SK-N-SH (cell line): Measurements from ENCODE around the gene HPCAL1. TPM values are rescaled to one million over a fixed set of nuclear protein-coding genes. Genes with fewer than 3 reads are reported as not detected.
"Not testable (repeated sequence)": the region's sequence is repeated elsewhere in the genome, so short reads cannot be mapped to it uniquely, and the experiment has no call there.

Experiments
- CTCF ChIA-PET: fragments of 300-600, 350-600 bp; formaldehyde crosslinking; extraction: SDS; loops from one replicate; lab custom pipeline; 2021; lab: Yijun Ruan, JAX
- POLR2A ChIA-PET: fragments of 350-600 bp; sonication (Branson Sonifier 250); formaldehyde crosslinking; extraction: SDS; loops from one replicate; lab custom pipeline; 2020; ENCODE audit warnings: antibody characterized with exemption, inconsistent platforms; lab: Yijun Ruan, JAX
- DNase-seq: peaks from one replicate; pipeline ENCODE4 v3.0.0; 2012
- H2AFZ ChIP-seq: fragments of 200-600 bp; sonication (generic); 2 replicates; pipeline ENCODE4 v1.8.1; 2016; ENCODE audit warnings: antibody characterized with exemption, mild to moderate bottlenecking, low read depth
- H3F3A ChIP-seq: fragments of 200-600 bp; sonication (generic); replicated peaks from 2 replicates; pipeline ENCODE3; 2016; ENCODE audit warnings: antibody characterized with exemption, mild to moderate bottlenecking; ENCODE audit not compliant: insufficient read depth
- H3K27ac ChIP-seq, 2 experiments: fragments of 200-500 bp in 1 of 2; fragments of 200-600 bp in 1 of 2; sonication (Bioruptor generic) in 1 of 2; sonication (generic), shearing (Covaris generic) in 1 of 2; 2 replicates each; pipeline versions ENCODE4 v1.5.1 to v1.6.1; 2014 to 2016; ENCODE audit warnings: low read depth in 2 of 2, inconsistent platforms in 1 of 2, low read length in 1 of 2, mild to moderate bottlenecking in 1 of 2, mixed read lengths in 1 of 2
- H3K27me3 ChIP-seq: fragments of 200-600 bp; sonication (generic), shearing (Covaris generic); 2 replicates; pipeline ENCODE4 v1.6.1; 2016; ENCODE audit warnings: mixed run types; ENCODE audit not compliant: insufficient read depth
- H3K36me3 ChIP-seq, 2 experiments: fragments of 200-500 bp in 1 of 2; fragments of 200-600 bp in 1 of 2; sonication (Bioruptor generic) in 1 of 2; sonication (generic) in 1 of 2; replicated peaks in 1 of 2; 2 replicates each; pipeline versions ENCODE3 to v1.5.1; 2014 to 2016; ENCODE audit warnings: low read length in 1 of 2, mild to moderate bottlenecking in 1 of 2; ENCODE audit not compliant: insufficient read depth in 2 of 2, control insufficient read depth in 1 of 2
- H3K4me1 ChIP-seq, 2 experiments: fragments of 200-500 bp in 1 of 2; fragments of 200-600 bp in 1 of 2; sonication (Bioruptor generic) in 1 of 2; sonication (generic), shearing (Covaris generic) in 1 of 2; 2 replicates each; pipeline versions ENCODE4 v1.5.1 to v1.6.1; 2014 to 2016; ENCODE audit warnings: low read depth in 1 of 2, low read length in 1 of 2, mixed run types in 1 of 2; ENCODE audit not compliant: insufficient read depth in 2 of 2, control insufficient read depth in 1 of 2
- H3K4me2 ChIP-seq: fragments of 200-600 bp; sonication (generic), shearing (Covaris generic); 2 replicates; pipeline ENCODE4 v1.6.1; 2017; ENCODE audit warnings: mixed run types
- H3K4me3 ChIP-seq, 2 experiments: fragments of 200-500 bp in 1 of 2; fragments of 200-600 bp in 1 of 2; sonication (Bioruptor generic) in 1 of 2; sonication (generic), shearing (Covaris generic) in 1 of 2; 2 replicates each; pipeline versions ENCODE4 v1.5.1 to v1.8.1; 2014 to 2016; ENCODE audit warnings: low read depth in 2 of 2, inconsistent platforms in 1 of 2, low read length in 1 of 2, mild to moderate bottlenecking in 1 of 2, mixed read lengths in 1 of 2, moderate library complexity in 1 of 2
- H3K79me2 ChIP-seq: fragments of 200-600 bp; sonication (generic); 2 replicates; pipeline ENCODE4 v1.8.1; 2017; ENCODE audit warnings: mild to moderate bottlenecking; ENCODE audit not compliant: insufficient read depth
- H3K9ac ChIP-seq: fragments of 200-600 bp; sonication (generic); 2 replicates; pipeline ENCODE4 v1.6.1; 2017; ENCODE audit warnings: mixed run types
- H3K9me2 ChIP-seq: fragments of 200-600 bp; sonication (generic); 2 replicates; pipeline ENCODE4 v1.6.1; 2017; ENCODE audit warnings: mixed run types
- H3K9me3 ChIP-seq: fragments of 200-600 bp; sonication (generic); 2 replicates; pipeline ENCODE4 v1.6.1; 2017; ENCODE audit warnings: mixed run types, mild to moderate bottlenecking, moderate library complexity
- H4K20me1 ChIP-seq: fragments of 200-600 bp; sonication (generic); 2 replicates; pipeline ENCODE4 v1.6.1; 2017; ENCODE audit warnings: mild to moderate bottlenecking, mixed run types; ENCODE audit not compliant: insufficient read depth
- ELF1 ChIP-seq: IDR thresholded peaks from 2 replicates; pipeline ENCODE4 v1.4.0; 2012
- EP300 ChIP-seq, 2 experiments: IDR thresholded peaks; 2 replicates each; pipeline versions ENCODE4 v1.4.0 to v1.6.1; 2012; ENCODE audit warnings: borderline replicate concordance in 1 of 2, low read depth in 1 of 2, low read length in 1 of 2
- FOSL2 ChIP-seq: IDR thresholded peaks from 2 replicates; pipeline ENCODE4 v1.4.0; 2012; ENCODE audit warnings: low read depth, mild to moderate bottlenecking, moderate library complexity, borderline replicate concordance
- FOXJ3 ChIP-seq: sonication (generic); formaldehyde crosslinking; IDR thresholded peaks from 2 replicates; pipeline ENCODE4 v1.5.1; 2020; ENCODE audit warnings: mild to moderate bottlenecking, missing genetic modification reagents
- MXI1 ChIP-seq: IDR thresholded peaks from 2 replicates; pipeline ENCODE4 v1.6.1; 2012; ENCODE audit warnings: mild to moderate bottlenecking, low read depth, low read length, improper control_type of control experiment
- NRF1 ChIP-seq: IDR thresholded peaks from 2 replicates; pipeline ENCODE4 v1.6.1; 2012; ENCODE audit warnings: low read depth, mild to moderate bottlenecking, low read length
- RFX5 ChIP-seq: IDR thresholded peaks from 2 replicates; pipeline ENCODE4 v1.6.1; 2012; ENCODE audit warnings: mild to moderate bottlenecking, improper control_type of control experiment, low read length
- SIN3A ChIP-seq: IDR thresholded peaks from 2 replicates; pipeline ENCODE4 v1.6.1; 2012; ENCODE audit warnings: low read depth, mild to moderate bottlenecking, low read length, moderate library complexity, borderline replicate concordance
- TAF1 ChIP-seq: IDR thresholded peaks from 2 replicates; pipeline ENCODE4 v1.6.1; 2012; ENCODE audit warnings: low read depth, mild to moderate bottlenecking, low read length, moderate library complexity, borderline replicate concordance
- TEAD4 ChIP-seq: IDR thresholded peaks from 2 replicates; pipeline ENCODE4 v1.4.0; 2012; ENCODE audit warnings: mild to moderate bottlenecking, borderline replicate concordance; ENCODE audit not compliant: insufficient read depth
- YY1 ChIP-seq: IDR thresholded peaks from 2 replicates; pipeline ENCODE4 v1.4.0; 2012; ENCODE audit warnings: low read depth, mild to moderate bottlenecking
- WGBS: methylation state at CpG from one replicate; pipeline ENCODE4 v1.1.6; 2017; ENCODE audit warnings: low lambda C conversion rate; 5-methylcytosine and 5-hydroxymethylcytosine counted together
- polyA plus RNA-seq, 3 experiments: library from polyadenylated mRNA; depleted of rRNA; stranded (reverse); fragments of >200 nt; gene quantifications; 2 replicates each; pipeline ENCODE4 v1.2.3, GENCODE V29; 2012
- TF ChIP-seq, protein P1 (sequence below): IDR thresholded peaks from 2 replicates; pipeline ENCODE4; 2012
- TF ChIP-seq, protein P2 (sequence below): IDR thresholded peaks from 2 replicates; pipeline ENCODE4 v1.4.0; 2012; ENCODE audit warnings: low read depth, borderline replicate concordance
- TF ChIP-seq, protein P3 (sequence below): IDR thresholded peaks from 2 replicates; pipeline ENCODE4 v1.4.0; 2012; ENCODE audit warnings: low read depth
- TF ChIP-seq, protein P4 (sequence below): fragments of 200-600 bp; sonication (generic); IDR thresholded peaks from 2 replicates; pipeline ENCODE4 v1.6.1; 2017; ENCODE audit warnings: antibody characterized with exemption, mild to moderate bottlenecking, moderate library complexity

The HPCAL1 gene
- polyA plus RNA-seq, 1 of the 3 experiments (the other 2 are of a cell fraction) = 77.0 TPM

DNA sequence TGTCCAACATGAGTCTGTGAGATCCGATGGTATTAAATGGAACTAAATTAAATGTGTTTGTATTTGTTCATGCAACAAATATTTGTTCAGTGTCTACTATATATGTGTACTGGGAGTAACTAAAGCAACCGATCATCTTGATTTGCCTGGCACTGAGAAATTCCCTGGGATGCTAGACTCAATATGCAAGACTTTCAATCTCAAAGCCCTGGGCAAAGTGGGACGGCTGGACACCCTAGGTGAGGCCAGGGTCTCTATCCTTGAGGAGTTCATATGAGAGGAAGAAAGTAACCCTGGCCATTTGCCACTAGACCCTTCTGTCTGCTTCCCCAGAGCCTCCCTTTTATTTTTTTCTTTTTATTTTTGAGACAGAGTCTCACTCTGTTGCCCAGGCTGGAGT is 44.0 kb upstream of the HPCAL1 start:
- Histone ChIP-seq H3K27ac (no peak overlapping the region), H3K4me2 (no peak overlapping the region), H3F3A (no peaks in the 10 kb centered on the region), H3K9ac (no peak overlapping the region), H3K9me3 (no peaks in the 10 kb centered on the region), H3K36me3 (no peaks in the 10 kb centered on the region), H3K4me3 (no peak overlapping the region), H3K9me2 (no peaks in the 10 kb centered on the region), H2AFZ (no peak overlapping the region), H4K20me1 (no peaks in the 10 kb centered on the region), H3K27me3 (no peaks in the 10 kb centered on the region), H3K79me2 (no peaks in the 10 kb centered on the region), H3K4me1 (peaks cover 0 to 32% of the 10 kb centered on the region in 2 experiments; a peak in 1 of 4 replicates)
- DNase-seq = no peak
- no peak for TF ChIP-seq TAF1
- TF ChIP-seq, protein P1, sequence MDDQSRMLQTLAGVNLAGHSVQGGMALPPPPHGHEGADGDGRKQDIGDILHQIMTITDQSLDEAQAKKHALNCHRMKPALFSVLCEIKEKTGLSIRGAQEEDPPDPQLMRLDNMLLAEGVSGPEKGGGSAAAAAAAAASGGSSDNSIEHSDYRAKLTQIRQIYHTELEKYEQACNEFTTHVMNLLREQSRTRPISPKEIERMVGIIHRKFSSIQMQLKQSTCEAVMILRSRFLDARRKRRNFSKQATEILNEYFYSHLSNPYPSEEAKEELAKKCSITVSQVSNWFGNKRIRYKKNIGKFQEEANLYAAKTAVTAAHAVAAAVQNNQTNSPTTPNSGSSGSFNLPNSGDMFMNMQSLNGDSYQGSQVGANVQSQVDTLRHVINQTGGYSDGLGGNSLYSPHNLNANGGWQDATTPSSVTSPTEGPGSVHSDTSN = no peak
- TF ChIP-seq, protein P2, sequence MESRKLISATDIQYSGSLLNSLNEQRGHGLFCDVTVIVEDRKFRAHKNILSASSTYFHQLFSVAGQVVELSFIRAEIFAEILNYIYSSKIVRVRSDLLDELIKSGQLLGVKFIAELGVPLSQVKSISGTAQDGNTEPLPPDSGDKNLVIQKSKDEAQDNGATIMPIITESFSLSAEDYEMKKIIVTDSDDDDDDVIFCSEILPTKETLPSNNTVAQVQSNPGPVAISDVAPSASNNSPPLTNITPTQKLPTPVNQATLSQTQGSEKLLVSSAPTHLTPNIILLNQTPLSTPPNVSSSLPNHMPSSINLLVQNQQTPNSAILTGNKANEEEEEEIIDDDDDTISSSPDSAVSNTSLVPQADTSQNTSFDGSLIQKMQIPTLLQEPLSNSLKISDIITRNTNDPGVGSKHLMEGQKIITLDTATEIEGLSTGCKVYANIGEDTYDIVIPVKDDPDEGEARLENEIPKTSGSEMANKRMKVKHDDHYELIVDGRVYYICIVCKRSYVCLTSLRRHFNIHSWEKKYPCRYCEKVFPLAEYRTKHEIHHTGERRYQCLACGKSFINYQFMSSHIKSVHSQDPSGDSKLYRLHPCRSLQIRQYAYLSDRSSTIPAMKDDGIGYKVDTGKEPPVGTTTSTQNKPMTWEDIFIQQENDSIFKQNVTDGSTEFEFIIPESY = no peak
- TF ChIP-seq YY1 = no peak
- TF ChIP-seq FOXJ3 (CRISPR knock-in tag) = no peak
- no peak for TF ChIP-seq ELF1
- TF ChIP-seq FOSL2 = no peak
- TF ChIP-seq RFX5 = no peak
- no peak for TF ChIP-seq TEAD4
- TF ChIP-seq, protein P3, sequence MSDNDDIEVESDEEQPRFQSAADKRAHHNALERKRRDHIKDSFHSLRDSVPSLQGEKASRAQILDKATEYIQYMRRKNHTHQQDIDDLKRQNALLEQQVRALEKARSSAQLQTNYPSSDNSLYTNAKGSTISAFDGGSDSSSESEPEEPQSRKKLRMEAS = no peak
- ChIA-PET POLR2A (no interaction called here), CTCF (interaction anchor here (1.3 to 2.2 kb wide), 2 partner anchors 11 to 176 kb away, joined by 3 to 6 read pairs; no protein-coding TSS in a partner anchor)
- WGBS = 83% methylated on average over 3 of the region's 3 CpGs

DNA sequence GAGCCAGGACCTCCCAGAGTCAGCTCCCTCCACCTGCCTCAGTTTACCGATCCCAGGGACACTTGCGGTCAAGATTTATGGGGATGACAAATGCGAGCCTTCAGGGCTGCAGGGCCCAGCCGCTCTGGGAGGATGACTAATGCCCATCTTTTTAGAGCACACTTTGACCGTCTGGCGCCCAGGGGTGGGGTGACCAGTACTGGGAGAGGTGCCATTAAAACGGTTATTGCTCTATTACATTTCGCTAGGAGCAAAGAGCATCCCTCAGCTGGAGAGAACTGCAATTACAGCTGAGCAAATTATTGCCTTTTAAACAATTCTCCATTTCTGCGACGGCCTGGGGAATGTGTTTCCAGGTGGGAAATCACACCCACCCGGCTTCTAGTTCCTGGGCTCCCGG is 42.6 kb upstream of the HPCAL1 start:
- Histone ChIP-seq H3K36me3 (no peaks in the 10 kb centered on the region), H4K20me1 (no peaks in the 10 kb centered on the region), H3K9me2 (no peaks in the 10 kb centered on the region), H3F3A (no peaks in the 10 kb centered on the region), H3K27me3 (no peaks in the 10 kb centered on the region), H3K9ac (no peak overlapping the region), H3K4me1 (peaks cover 0 to 18% of the 10 kb centered on the region in 2 experiments; a peak in 1 of 4 replicates), H2AFZ (no peak overlapping the region), H3K4me2 (no peak overlapping the region), H3K9me3 (no peaks in the 10 kb centered on the region), H3K27ac (no peak overlapping the region), H3K79me2 (no peaks in the 10 kb centered on the region), H3K4me3 (no peak overlapping the region)
- TF ChIP-seq TAF1 (no peak), NRF1 (no peak), SIN3A (no peak), FOSL2 (no peak), MXI1 (no peak), EP300 (IDR thresholded peaks at IDR 0.05; ENCODE audit: borderline replicate concordance in 1 of 2, low read depth in 1 of 2, low read length in 1 of 2) (no peak)
- TF ChIP-seq, protein P1 = no peak
- TF ChIP-seq, protein P4, sequence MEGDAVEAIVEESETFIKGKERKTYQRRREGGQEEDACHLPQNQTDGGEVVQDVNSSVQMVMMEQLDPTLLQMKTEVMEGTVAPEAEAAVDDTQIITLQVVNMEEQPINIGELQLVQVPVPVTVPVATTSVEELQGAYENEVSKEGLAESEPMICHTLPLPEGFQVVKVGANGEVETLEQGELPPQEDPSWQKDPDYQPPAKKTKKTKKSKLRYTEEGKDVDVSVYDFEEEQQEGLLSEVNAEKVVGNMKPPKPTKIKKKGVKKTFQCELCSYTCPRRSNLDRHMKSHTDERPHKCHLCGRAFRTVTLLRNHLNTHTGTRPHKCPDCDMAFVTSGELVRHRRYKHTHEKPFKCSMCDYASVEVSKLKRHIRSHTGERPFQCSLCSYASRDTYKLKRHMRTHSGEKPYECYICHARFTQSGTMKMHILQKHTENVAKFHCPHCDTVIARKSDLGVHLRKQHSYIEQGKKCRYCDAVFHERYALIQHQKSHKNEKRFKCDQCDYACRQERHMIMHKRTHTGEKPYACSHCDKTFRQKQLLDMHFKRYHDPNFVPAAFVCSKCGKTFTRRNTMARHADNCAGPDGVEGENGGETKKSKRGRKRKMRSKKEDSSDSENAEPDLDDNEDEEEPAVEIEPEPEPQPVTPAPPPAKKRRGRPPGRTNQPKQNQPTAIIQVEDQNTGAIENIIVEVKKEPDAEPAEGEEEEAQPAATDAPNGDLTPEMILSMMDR = no peak
- ChIA-PET CTCF (interaction anchor here (1.0 to 1.5 kb wide), 3 partner anchors 15 to 148 kb away, joined by 3 read pairs; no protein-coding TSS in a partner anchor), POLR2A (no interaction called here)
- 67% methylated on average over 12 of the region's 12 CpGs for WGBS
- no peak for DNase-seq

DNA sequence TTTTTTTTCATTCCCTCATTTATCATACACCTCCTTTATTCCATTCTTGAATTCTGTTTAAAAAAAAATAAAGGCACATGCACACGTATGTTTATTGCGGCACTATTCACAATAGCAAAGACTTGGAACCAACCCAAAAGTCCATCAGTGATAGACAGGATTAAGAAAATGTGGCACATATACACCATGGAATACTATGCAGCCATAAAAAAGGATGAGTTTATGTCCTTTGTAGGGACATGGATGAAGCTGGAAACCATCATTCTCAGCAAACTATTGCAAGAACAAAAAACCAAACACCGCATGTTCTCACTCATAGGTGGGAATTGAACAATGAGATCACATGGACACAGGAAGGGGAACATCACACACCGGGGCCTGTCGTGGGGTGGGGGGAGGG is 39.2 kb upstream of the HPCAL1 start:
- H3K36me3 ChIP-seq, H3K9me3 ChIP-seq, H3K9ac ChIP-seq, H3K79me2 ChIP-seq, POLR2A ChIA-PET, H4K20me1 ChIP-seq, DNase-seq, H3F3A ChIP-seq, H2AFZ ChIP-seq, H3K27ac ChIP-seq, H3K27me3 ChIP-seq, H3K4me2 ChIP-seq, H3K4me1 ChIP-seq, H3K9me2 ChIP-seq, H3K4me3 ChIP-seq: not testable (repeated sequence)
- CTCF ChIA-PET = interaction anchor here (0.9 to 2.3 kb wide), 4 partner anchors 10 to 145 kb away, joined by 3 to 10 read pairs (median 3); partner anchors contain the start of gene HPCAL1
- 88% methylated on average over 2 of the region's 5 CpGs for WGBS
